Neural crest cell (in vitro differentiated cells): ENCODE measurements around the gene UBXN6. TPM values are rescaled to one million over a fixed set of nuclear protein-coding genes. Genes with fewer than 3 reads are reported as not detected.

Experiments used
- DNase-seq: peaks from one replicate; pipeline ENCODE4 v3.0.0; 2021; ENCODE audit warnings: low read depth, mixed read lengths, low spot score
- H3K27ac Mint-ChIP-seq: one replicate; pipeline ENCODE4 v1.8.0; 2021; ENCODE audit warnings: mild to moderate bottlenecking, mixed read lengths; ENCODE audit not compliant: unreplicated experiment
- H3K27me3 Mint-ChIP-seq: 2 replicates; pipeline ENCODE4 v1.8.0; 2021; ENCODE audit warnings: low read depth, mild to moderate bottlenecking, mixed read lengths
- H3K36me3 Mint-ChIP-seq: 2 replicates; pipeline ENCODE4 v1.8.0; 2021; ENCODE audit warnings: low read depth, mild to moderate bottlenecking, mixed read lengths
- H3K4me1 Mint-ChIP-seq: 2 replicates; pipeline ENCODE4 v1.8.0; 2021; ENCODE audit warnings: mixed read lengths
- H3K4me3 Mint-ChIP-seq: one replicate; pipeline ENCODE4 v1.8.0; 2021; ENCODE audit warnings: mild to moderate bottlenecking, mixed read lengths
- H3K9me3 Mint-ChIP-seq: 2 replicates; pipeline ENCODE4 v1.8.0; 2021; ENCODE audit warnings: mixed read lengths
- CTCF ChIP-seq: fragments of 200-600 bp; sonication (generic); conservative IDR thresholded peaks from 2 replicates; pipeline ENCODE4 v1.5.0; 2021; ENCODE audit warnings: antibody characterized with exemption, mild to moderate bottlenecking
- total RNA-seq: library from RNA; stranded (reverse); gene quantifications from 2 replicates; pipeline ENCODE4 v1.2.1, GENCODE V29; 2021

UBXN6 gene
- total RNA-seq, 1 donor from 2014 or later: 40.9 TPM

DNA sequence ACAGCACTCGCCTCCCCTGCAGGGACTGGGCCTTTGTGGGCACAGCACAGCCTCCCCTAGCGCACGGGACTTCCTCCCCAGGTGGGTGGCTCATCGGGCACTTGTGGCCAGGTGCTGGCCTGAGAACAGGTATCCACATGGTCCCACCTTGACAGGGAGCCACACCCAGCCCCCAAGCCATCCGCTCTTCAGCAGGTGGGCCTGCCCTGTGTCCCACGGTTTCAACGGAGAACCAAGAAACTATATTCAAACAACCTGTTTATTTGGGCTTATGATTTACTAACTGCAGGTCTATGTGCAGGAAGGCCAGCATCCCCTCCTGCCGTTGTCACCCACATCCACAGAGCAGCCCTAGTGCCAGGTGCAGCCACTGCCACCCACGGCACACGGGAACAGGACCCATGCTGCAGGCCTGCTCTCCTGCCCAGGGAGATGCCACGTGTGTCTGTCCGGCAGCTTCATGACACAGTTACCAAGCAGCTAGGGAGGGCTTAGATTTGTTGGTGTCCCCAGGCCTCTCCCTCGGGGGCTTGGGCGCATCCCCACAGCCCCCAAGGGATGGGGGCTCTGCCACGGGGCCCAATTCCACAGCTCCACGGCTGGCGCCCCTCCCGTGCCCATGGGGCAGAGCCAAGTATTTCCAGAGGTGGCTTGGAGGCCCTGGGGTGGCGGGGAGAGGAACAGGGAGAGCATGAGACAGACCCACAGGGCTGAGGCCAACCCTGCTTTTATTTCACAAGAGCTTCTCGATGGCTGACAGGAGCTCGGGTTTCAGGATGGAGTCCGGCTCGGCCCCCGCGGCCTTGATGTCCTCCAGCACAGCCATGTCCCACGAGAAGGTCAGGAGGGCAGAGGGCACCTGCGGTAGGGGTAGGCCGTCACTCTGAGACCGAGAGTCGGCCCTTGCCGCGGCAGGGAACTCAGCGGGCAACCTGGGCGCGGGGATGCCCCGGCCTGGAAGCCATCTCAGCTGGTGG, 12.5 kb downstream of the UBXN6 start:
- H3K27me3 Mint-ChIP-seq: peaks cover 5% of the 10 kb centered on the region
- no peak overlapping the region for H3K4me3 Mint-ChIP-seq
- no peaks in the 10 kb centered on the region for H3K9me3 Mint-ChIP-seq
- H3K4me1 Mint-ChIP-seq: no peaks in the 10 kb centered on the region
- peaks cover 5% of the 10 kb centered on the region for H3K36me3 Mint-ChIP-seq
- H3K27ac Mint-ChIP-seq: no peak overlapping the region
- no peak for TF ChIP-seq CTCF
- DNase-seq: no peak

- Mint-ChIP-seq H3K36me3 (peaks cover 7% of the 10 kb centered on the region), H3K4me3 (peak overlapping the region; percentile 65), H3K27ac (no peak overlapping the region), H3K9me3 (no peaks in the 10 kb centered on the region), H3K27me3 (peaks cover 5% of the 10 kb centered on the region), H3K4me1 (no peaks in the 10 kb centered on the region)
- no peak for DNase-seq
- TF ChIP-seq CTCF: no peak
Observed at GRCh38 chr19:4443966-4444764, 13.4 kb downstream of the UBXN6 start.

GRCh38 chr19:4443188-4443587, 14.4 kb downstream of the UBXN6 start:
- peaks cover 5% of the 10 kb centered on the region for H3K27me3 Mint-ChIP-seq
- H3K4me1 Mint-ChIP-seq: no peaks in the 10 kb centered on the region
- H3K27ac Mint-ChIP-seq: no peak overlapping the region
- no peak for TF ChIP-seq CTCF
- H3K4me3 Mint-ChIP-seq: peak overlapping the region; percentile 57
- H3K36me3 Mint-ChIP-seq: peaks cover 6% of the 10 kb centered on the region
- H3K9me3 Mint-ChIP-seq: no peaks in the 10 kb centered on the region
- no peak for DNase-seq

DNA sequence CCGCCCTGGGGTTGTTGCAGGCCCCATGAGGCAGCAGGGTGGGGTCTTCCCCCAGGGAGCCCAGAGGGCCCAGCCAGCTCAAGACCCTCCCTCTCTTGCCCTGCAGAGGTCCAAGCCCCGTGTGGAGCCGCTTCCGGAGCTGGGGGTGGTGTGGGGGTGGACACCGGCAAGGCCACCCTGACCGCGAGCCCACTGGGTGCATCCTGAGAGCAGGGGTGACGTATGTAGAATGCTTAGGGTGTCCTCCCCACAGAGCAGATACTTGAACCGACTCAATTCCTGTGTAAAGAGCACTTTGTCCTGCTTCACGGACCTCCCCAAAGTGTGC, 14.8 kb downstream of the UBXN6 start:
- DNase-seq: no peak
- Mint-ChIP-seq H3K36me3 (peaks cover 6% of the 10 kb centered on the region), H3K27me3 (peaks cover 5% of the 10 kb centered on the region), H3K4me3 (peak overlapping the region; percentile 57), H3K4me1 (no peaks in the 10 kb centered on the region), H3K9me3 (no peaks in the 10 kb centered on the region), H3K27ac (no peak overlapping the region)
- TF ChIP-seq CTCF: no peak

DNA sequence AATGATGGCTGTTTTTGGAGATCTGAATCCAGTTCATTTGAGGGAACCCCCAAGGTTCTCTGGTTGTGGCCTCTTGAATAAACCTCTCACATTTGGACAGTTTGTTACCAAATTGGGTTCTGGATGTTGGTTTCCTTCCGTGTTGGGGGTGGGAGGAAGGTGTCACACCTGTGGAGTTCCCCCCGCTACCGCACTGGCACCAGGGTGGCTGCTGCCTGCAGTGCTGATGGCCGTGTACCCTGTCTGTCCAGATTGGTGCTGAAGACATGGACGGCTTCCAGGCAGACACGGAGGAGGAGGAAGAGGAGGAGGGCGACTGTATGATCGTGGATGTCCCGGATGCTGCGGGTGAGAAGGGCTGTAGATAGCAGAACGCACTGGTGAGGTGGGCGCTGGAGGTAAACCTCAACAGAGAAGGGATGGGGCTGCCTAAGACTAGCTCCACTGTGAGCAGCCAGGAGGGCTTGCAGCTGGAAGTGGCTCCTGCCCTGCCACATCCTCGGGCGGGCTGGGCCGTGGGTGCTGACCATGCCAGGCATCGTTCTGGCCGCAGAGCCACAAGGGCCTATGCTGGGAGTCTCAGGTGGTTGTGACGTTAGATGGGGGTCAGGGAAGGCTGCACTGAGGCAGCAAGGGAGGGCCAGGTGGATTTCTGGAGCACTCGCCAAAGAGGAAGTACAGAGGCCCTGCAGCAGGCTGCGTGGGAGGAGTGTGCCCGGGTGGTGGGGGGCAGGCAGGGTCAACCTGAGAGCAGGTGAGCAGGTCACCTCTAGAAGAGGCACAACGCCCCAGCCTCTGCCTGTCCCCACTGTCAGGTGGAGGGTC, 15.4 kb downstream of the UBXN6 start:
- no peak overlapping the region for H3K27ac Mint-ChIP-seq
- no peak for DNase-seq
- no peaks in the 10 kb centered on the region for H3K9me3 Mint-ChIP-seq
- peak overlapping the region; percentile 45 for H3K4me3 Mint-ChIP-seq
- no peak for TF ChIP-seq CTCF
- H3K27me3 Mint-ChIP-seq: peaks cover 5% of the 10 kb centered on the region
- peaks cover 6% of the 10 kb centered on the region for H3K36me3 Mint-ChIP-seq
- H3K4me1 Mint-ChIP-seq: no peaks in the 10 kb centered on the region
